ENCODE results near the gene TSPEAR. TPM values are rescaled to one million over a fixed set of nuclear protein-coding genes. Genes with fewer than 3 reads are reported as not detected.

TSPEAR gene
- total and polyA plus RNA-seq, 2 donors (not counting 1 experiment from before 2014, with no cell fraction given): not detected

DNA sequence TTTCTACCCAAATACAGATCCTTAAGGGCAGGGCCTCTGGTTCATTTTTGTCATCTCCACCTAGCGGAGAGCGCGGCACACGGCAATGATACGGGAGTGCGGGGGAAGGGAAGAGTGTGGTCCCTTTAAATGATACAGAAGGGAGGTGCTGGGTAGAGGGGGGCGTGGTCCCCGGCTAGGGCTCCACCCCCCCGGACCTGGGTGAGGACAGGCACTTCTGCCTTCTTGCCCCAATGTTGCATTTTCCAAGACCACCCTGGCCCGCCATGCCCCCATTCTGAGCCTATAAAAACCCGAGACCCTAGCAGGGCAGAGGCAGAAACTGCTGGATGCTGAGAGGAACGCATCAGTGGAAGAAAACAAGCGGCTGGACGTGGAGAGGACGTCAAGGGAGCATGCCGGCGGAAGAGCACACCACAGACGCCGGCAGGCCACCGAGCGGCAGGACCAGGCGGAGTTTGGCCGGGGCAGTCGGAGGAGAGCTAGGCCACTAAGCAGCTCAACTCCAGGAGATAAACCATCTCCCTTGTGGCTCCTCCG, 226.0 kb downstream of the TSPEAR start:
- 71% methylated on average over 19 of the region's 25 CpGs for WGBS (ENCODE audit: insufficient coverage)

More for the DNA sequence above, 226.0 kb downstream of the TSPEAR start:
- CTCF ChIA-PET: no interaction called here
- H3K27ac ChIP-seq (ENCODE audit: low read length in 2 of 2): no peak overlapping the region
- no peaks in the 10 kb centered on the region for H3K4me1 ChIP-seq (ENCODE audit: control insufficient read depth in 2 of 2, insufficient read depth in 2 of 2, low read length in 2 of 2)
- H4K20me1 ChIP-seq (ENCODE audit: control insufficient read depth, insufficient read depth, low read length, poor library complexity, severe bottlenecking): no peaks in the 10 kb centered on the region
- H3K9me3 ChIP-seq (ENCODE audit: control extremely low read depth in 1 of 3, control insufficient read depth in 2 of 3, insufficient read depth in 1 of 3, low read length in 2 of 3): peaks cover 3 to 8% (median 5%) of the 10 kb centered on the region in 3 donors
- POLR2A ChIA-PET: interaction anchor here (0.6 kb wide), 1 partner anchor 123 kb away, joined by 5 read pairs; no protein-coding TSS in a partner anchor
- H3K79me2 ChIP-seq (ENCODE audit: control insufficient read depth, insufficient read depth, low read length): no peaks in the 10 kb centered on the region
- peaks cover 0 to 11% (median 0%) of the 10 kb centered on the region in 4 experiments for H3K27me3 ChIP-seq (replicated peaks in 1 of 4; ENCODE audit: control extremely low read depth in 1 of 4, control insufficient read depth in 3 of 4, insufficient read depth in 4 of 4, low read length in 3 of 4)
- H3K9me3 Mint-ChIP-seq (ENCODE audit: insufficient read depth): no peaks in the 10 kb centered on the region
- H3K36me3 ChIP-seq (replicated peaks in 1 of 2; ENCODE audit: control extremely low read depth in 1 of 2, control insufficient read depth in 1 of 2, extremely low read depth in 1 of 2, insufficient read depth in 2 of 2, low read length in 1 of 2): no peaks in the 10 kb centered on the region
- H3K4me3 ChIP-seq (ENCODE audit: control extremely low read depth in 1 of 5, extremely low read depth in 1 of 5, insufficient read depth in 1 of 5, low read depth in 2 of 5, low read length in 4 of 5): peak overlapping the region in 3 of 5 experiments; percentile 38 to 55 (median 39)
- H3K27ac Mint-ChIP-seq: no peak overlapping the region
- H3K9ac ChIP-seq (ENCODE audit: low read length): peak overlapping the region; percentile 47
- DNase-seq (peak; percentile 61), ATAC-seq (ENCODE audit: low read depth) (peak; percentile 43)
- H3K4me3 Mint-ChIP-seq: peak overlapping the region; percentile 55
- H3K4me2 ChIP-seq (replicated peaks; ENCODE audit: low read depth, low read length, poor library complexity, severe bottlenecking): peak overlapping the region; percentile 53
- H3K27me3 Mint-ChIP-seq: peaks cover 18% of the 10 kb centered on the region
- TF ChIP-seq EZH2 (IDR thresholded peaks at IDR 0.05; ENCODE audit: borderline replicate concordance, insufficient read depth, low read depth, low read length, poor library complexity, severe bottlenecking): no peak
- TF ChIP-seq, protein P1, sequence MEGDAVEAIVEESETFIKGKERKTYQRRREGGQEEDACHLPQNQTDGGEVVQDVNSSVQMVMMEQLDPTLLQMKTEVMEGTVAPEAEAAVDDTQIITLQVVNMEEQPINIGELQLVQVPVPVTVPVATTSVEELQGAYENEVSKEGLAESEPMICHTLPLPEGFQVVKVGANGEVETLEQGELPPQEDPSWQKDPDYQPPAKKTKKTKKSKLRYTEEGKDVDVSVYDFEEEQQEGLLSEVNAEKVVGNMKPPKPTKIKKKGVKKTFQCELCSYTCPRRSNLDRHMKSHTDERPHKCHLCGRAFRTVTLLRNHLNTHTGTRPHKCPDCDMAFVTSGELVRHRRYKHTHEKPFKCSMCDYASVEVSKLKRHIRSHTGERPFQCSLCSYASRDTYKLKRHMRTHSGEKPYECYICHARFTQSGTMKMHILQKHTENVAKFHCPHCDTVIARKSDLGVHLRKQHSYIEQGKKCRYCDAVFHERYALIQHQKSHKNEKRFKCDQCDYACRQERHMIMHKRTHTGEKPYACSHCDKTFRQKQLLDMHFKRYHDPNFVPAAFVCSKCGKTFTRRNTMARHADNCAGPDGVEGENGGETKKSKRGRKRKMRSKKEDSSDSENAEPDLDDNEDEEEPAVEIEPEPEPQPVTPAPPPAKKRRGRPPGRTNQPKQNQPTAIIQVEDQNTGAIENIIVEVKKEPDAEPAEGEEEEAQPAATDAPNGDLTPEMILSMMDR (IDR thresholded peaks at IDR 0.05): no peak
- intact Hi-C loops (cut with micrococcal nuclease): loop anchor here (10.0 kb wide), 2 partner anchors 131 to 671 kb away; partner anchors contain the start of gene TRPM2
- no peak overlapping the region for H2AFZ ChIP-seq (ENCODE audit: insufficient read depth, low read depth, low read length, poor library complexity, severe bottlenecking)
- no peaks in the 10 kb centered on the region for H3K4me1 Mint-ChIP-seq

Data from B cell (primary cell).